OCI-LY1 (cell line): Measurements from ENCODE around the gene C2CD3.
"Not testable (repeated sequence)": the region's sequence is repeated elsewhere in the genome, so short reads cannot be mapped to it uniquely, and the experiment has no call there.

Source experiments
- H2AFZ ChIP-seq: fragments of 200-600 bp; sonication (generic), shearing (Covaris generic); 2 replicates; pipeline ENCODE4 v1.6.0; 2014; ENCODE audit warnings: antibody characterized with exemption, mild to moderate bottlenecking, low read length
- H3F3A ChIP-seq: fragments of 200-600 bp; sonication (generic), shearing (Covaris generic); 2 replicates; pipeline ENCODE4 v1.6.0; 2014; ENCODE audit warnings: mild to moderate bottlenecking, antibody characterized with exemption, low read length, moderate library complexity; ENCODE audit not compliant: insufficient read depth
- H3K27ac ChIP-seq: fragments of 200-600 bp; sonication (generic); 2 replicates; pipeline ENCODE4 v1.5.1; 2014; ENCODE audit warnings: low read length, mixed run types, mild to moderate bottlenecking, low read depth; ENCODE audit not compliant: poor library complexity, severe bottlenecking
- H3K27me3 ChIP-seq: fragments of 200-600 bp; sonication (generic); 2 replicates; pipeline ENCODE4 v1.6.0; 2014; ENCODE audit warnings: antibody characterized with exemption, mild to moderate bottlenecking, low read length, moderate library complexity; ENCODE audit not compliant: insufficient read depth
- H3K36me3 ChIP-seq: fragments of 200-600 bp; sonication (generic); 2 replicates; pipeline ENCODE4 v1.6.1; 2014; ENCODE audit warnings: mild to moderate bottlenecking, antibody characterized with exemption, low read length, moderate library complexity, mixed read lengths; ENCODE audit not compliant: insufficient read depth
- H3K4me1 ChIP-seq: fragments of 200-600 bp; sonication (generic); 2 replicates; pipeline ENCODE4 v1.5.1; 2014; ENCODE audit warnings: mild to moderate bottlenecking, low read length, moderate library complexity; ENCODE audit not compliant: insufficient read depth, severe bottlenecking
- H3K4me2 ChIP-seq: fragments of 200-600 bp; sonication (generic), shearing (Covaris generic); 2 replicates; pipeline ENCODE4 v1.6.1; 2014; ENCODE audit warnings: low read length
- H3K4me3 ChIP-seq: fragments of 200-600 bp; sonication (generic); 2 replicates; pipeline ENCODE4 v1.5.1; 2014; ENCODE audit warnings: low read length, low read depth, mild to moderate bottlenecking, mixed read lengths; ENCODE audit not compliant: poor library complexity, severe bottlenecking
- H3K79me2 ChIP-seq: fragments of 200-600 bp; shearing (Covaris generic); 2 replicates; pipeline ENCODE4 v1.6.1; 2016; ENCODE audit warnings: mixed run types, low read length, mixed read lengths; ENCODE audit not compliant: insufficient read depth
- H3K9ac ChIP-seq: fragments of 200-600 bp; sonication (generic), shearing (Covaris generic); 2 replicates; pipeline ENCODE4 v1.6.1; 2014; ENCODE audit warnings: mild to moderate bottlenecking, low read length, mixed read lengths
- H3K9me2 ChIP-seq: fragments of 200-600 bp; sonication (generic), shearing (Covaris generic); 2 replicates; pipeline ENCODE4 v1.6.1; 2014; ENCODE audit warnings: low read depth, mild to moderate bottlenecking, low read length, mixed read lengths
- H3K9me3 ChIP-seq: fragments of 200-600 bp; shearing (Covaris generic); 2 replicates; pipeline ENCODE4 v1.6.1; 2014; ENCODE audit warnings: low read length, mixed read lengths
- H4K20me1 ChIP-seq: fragments of 200-600 bp; sonication (generic), shearing (Covaris generic); 2 replicates; pipeline ENCODE4 v1.6.0; 2016; ENCODE audit warnings: mild to moderate bottlenecking, low read length; ENCODE audit not compliant: insufficient read depth
- EZH2 ChIP-seq: fragments of 200-600 bp; sonication (generic), shearing (Covaris generic); IDR thresholded peaks from 2 replicates; pipeline ENCODE4 v1.8.0; 2017; ENCODE audit warnings: borderline replicate concordance, mixed run types, mild to moderate bottlenecking, antibody characterized with exemption, low read length, moderate library complexity, mixed read lengths
- TF ChIP-seq, protein P1 (sequence below): fragments of 200-600 bp; sonication (generic), shearing (Covaris generic); IDR thresholded peaks from 2 replicates; pipeline ENCODE4 v1.5.1; 2017; ENCODE audit warnings: mild to moderate bottlenecking, antibody characterized with exemption, low read length, moderate library complexity, mixed read lengths

Gene C2CD3

DNA sequence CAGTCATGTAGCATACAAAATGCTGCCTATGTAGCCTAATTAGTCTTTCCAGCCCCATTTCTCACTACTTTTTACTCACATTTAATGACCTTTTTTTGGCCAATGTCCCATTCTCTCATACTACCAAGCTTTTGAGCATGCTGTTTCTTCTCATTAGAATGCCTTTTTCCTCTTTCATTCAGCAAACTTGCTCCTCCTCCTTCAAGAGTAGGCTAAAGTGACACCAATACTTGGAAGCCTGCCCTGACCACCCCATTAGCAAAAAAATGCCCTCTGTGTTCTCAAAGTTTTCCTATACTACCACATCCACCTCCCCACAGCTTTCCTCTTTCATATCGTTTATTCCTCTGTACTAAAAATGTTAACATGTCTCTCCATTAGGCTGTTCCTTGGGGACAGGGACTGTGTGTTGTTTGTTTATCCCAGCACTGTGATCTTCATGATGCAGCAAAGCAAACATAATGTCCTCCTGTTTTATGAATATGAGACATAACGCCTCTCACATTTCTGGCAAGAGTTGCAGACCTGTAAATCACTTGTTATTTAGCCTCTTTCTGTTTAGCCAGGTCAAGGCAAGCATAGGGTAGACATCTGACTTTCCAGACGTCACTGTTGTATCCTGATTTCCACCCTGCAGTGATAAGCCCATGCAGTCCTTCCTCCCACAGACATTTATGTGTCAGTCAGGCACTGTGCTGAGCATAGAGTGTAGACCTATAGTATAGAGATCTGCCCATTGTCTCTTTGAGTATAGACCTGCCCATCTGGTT is 99.9 kb downstream of the C2CD3 start:
- H3K36me3 ChIP-seq = peaks cover 41% of the 10 kb centered on the region
- H3K27ac ChIP-seq = no peak overlapping the region
- H3K4me1 ChIP-seq = no peaks in the 10 kb centered on the region
- no peaks in the 10 kb centered on the region for H3K9me3 ChIP-seq
- TF ChIP-seq, protein P1, sequence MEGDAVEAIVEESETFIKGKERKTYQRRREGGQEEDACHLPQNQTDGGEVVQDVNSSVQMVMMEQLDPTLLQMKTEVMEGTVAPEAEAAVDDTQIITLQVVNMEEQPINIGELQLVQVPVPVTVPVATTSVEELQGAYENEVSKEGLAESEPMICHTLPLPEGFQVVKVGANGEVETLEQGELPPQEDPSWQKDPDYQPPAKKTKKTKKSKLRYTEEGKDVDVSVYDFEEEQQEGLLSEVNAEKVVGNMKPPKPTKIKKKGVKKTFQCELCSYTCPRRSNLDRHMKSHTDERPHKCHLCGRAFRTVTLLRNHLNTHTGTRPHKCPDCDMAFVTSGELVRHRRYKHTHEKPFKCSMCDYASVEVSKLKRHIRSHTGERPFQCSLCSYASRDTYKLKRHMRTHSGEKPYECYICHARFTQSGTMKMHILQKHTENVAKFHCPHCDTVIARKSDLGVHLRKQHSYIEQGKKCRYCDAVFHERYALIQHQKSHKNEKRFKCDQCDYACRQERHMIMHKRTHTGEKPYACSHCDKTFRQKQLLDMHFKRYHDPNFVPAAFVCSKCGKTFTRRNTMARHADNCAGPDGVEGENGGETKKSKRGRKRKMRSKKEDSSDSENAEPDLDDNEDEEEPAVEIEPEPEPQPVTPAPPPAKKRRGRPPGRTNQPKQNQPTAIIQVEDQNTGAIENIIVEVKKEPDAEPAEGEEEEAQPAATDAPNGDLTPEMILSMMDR = no peak
- TF ChIP-seq EZH2 = no peak
- H2AFZ ChIP-seq = no peak overlapping the region
- H4K20me1 ChIP-seq = no peaks in the 10 kb centered on the region
- H3K9ac ChIP-seq = no peak overlapping the region
- H3K9me2 ChIP-seq = no peaks in the 10 kb centered on the region
- H3K27me3 ChIP-seq = no peaks in the 10 kb centered on the region
- no peak overlapping the region for H3K4me2 ChIP-seq
- no peak overlapping the region for H3K4me3 ChIP-seq
- no peaks in the 10 kb centered on the region for H3F3A ChIP-seq
- no peaks in the 10 kb centered on the region for H3K79me2 ChIP-seq

DNA sequence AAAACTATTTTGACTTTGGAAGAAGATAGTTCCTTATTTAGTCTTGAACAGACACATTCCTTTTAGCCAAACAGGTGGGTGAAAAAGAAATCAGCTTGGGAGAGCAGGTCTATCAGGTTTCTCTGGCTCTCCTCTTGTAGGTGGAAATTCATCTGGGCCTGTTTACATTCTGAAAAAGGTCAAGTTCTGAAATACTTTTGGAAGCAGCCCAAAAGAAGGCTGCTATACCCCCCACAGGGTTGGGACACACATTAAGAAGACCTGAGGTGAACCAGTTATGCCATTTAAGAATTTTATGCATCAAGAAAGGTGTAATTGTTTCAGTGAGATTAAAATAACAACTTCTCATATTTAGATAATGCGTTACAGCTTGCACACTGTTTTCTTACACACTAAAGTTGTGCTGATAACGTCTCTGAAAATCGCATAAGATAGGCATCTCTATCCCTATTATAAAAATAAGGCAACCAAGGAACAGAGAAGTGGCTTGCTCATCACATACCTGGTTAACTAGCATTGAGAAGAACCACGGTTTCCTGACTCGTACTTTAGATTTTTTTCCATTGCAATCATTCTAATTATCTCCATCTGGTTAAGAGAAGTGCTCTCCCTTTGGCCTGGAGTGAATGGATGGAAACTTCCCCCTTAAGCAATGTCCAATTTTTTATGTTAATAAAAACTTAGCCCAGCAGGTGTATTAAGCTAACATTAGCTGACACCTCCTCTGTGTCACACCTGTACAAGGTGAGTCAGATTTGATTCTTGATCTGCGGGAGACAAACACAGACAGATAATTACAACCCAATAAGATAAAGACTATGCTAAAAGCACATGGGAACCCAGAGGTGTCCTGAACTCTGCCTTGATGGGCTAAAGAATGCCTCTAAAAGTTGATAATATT is 101.4 kb downstream of the C2CD3 start:
- H3K36me3 ChIP-seq = peaks cover 38% of the 10 kb centered on the region
- no peak overlapping the region for H2AFZ ChIP-seq
- no peak overlapping the region for H3K4me3 ChIP-seq
- TF ChIP-seq, protein P1 = no peak
- no peak for TF ChIP-seq EZH2
- no peaks in the 10 kb centered on the region for H4K20me1 ChIP-seq
- no peaks in the 10 kb centered on the region for H3K4me1 ChIP-seq
- no peak overlapping the region for H3K4me2 ChIP-seq
- no peaks in the 10 kb centered on the region for H3K9me3 ChIP-seq
- H3K27ac ChIP-seq = no peak overlapping the region
- H3K27me3 ChIP-seq = no peaks in the 10 kb centered on the region
- no peaks in the 10 kb centered on the region for H3F3A ChIP-seq
- H3K9me2 ChIP-seq = no peaks in the 10 kb centered on the region
- H3K79me2 ChIP-seq = no peaks in the 10 kb centered on the region
- no peak overlapping the region for H3K9ac ChIP-seq

DNA sequence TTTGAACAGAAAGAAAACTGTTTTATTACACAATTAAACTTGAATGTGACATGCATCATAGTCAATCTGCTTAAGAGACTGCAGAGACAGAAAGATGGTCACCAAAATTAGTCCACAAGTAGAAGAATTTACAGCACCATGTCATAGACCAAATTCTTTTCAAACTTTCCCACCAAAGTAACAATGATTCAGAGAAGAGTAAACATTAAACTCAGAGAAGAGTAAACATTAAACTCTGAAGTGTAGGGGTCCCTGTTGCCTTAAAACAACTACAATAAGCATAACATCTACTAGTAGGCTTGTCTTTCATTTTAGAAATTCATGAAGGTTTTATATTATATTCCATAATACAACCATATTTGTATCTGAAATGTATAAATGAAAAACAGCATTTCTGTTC is 104.1 kb downstream of the C2CD3 start:
- H3K79me2 ChIP-seq, H4K20me1 ChIP-seq, H3K9me3 ChIP-seq, H3F3A ChIP-seq, H3K4me3 ChIP-seq, H3K9me2 ChIP-seq, H3K4me1 ChIP-seq, H3K9ac ChIP-seq, H2AFZ ChIP-seq, H3K27me3 ChIP-seq, H3K4me2 ChIP-seq, H3K27ac ChIP-seq: not testable (repeated sequence)
- peaks cover 13% of the 10 kb centered on the region for H3K36me3 ChIP-seq

DNA sequence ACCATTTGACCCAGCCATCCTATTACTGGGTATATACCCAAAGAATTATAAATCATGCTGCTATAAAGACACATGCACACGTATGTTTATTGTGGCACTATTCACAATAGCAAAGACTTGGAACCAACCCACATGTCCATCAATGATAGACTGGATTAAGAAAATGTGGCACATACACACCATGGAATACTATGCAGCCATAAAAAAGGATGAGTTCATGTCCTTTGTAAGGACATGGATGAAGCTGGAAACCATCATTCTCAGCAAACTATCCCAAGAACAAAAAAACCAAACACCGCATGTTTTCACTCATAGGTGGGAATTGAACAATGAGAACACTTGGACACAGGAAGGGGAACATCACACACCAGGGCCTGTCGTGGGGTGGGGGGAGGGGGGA is 105.3 kb downstream of the C2CD3 start:
- not testable (repeated sequence) for H3K27me3 ChIP-seq, H3K4me1 ChIP-seq, H3K9me2 ChIP-seq, H3K4me3 ChIP-seq, H3K9me3 ChIP-seq, H3F3A ChIP-seq, H3K4me2 ChIP-seq, H3K36me3 ChIP-seq, H4K20me1 ChIP-seq, H3K27ac ChIP-seq, H2AFZ ChIP-seq, H3K79me2 ChIP-seq, H3K9ac ChIP-seq

DNA sequence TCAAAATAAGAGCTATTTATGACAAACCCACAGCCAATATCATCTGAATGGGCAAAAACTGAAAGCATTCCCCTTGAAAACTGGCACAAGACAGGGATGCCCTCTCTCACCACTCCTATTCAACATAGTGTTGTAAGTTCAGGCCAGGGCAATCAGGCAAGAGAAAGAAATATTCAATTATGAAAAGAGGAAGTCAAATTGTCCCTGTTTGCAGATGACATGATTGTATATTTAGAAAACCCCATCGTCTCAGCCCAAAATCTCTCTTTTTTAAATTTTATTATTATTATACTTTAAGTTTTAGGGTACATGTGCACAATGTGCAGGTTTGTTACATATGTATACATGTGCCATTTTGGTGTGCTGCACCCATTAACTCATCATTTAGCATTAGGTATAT is 107.2 kb downstream of the C2CD3 start:
- H3K79me2 ChIP-seq, H3K27me3 ChIP-seq, H3K4me3 ChIP-seq, H2AFZ ChIP-seq, H3K4me1 ChIP-seq, H3K9me2 ChIP-seq, H3K9me3 ChIP-seq, H4K20me1 ChIP-seq, H3K4me2 ChIP-seq, H3K9ac ChIP-seq, H3K36me3 ChIP-seq, H3K27ac ChIP-seq, H3F3A ChIP-seq: not testable (repeated sequence)

DNA sequence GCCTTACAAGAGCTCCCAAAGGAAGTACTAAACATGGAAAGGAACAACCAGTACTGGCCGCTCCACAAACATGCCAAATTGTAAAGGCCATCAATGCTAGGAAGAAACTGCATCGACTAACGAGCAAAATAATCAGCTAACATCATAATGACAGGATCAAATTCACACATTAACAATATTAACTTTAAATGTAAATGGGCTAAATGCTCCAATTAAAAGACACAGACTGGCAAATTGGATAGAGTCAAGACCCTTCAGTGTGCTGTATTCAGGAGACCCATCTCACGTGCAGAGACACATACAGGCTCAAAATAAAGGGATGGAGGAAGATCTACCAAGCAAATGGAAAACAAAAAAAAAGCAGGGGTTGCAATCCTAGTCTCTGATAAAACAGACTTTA is 109.2 kb downstream of the C2CD3 start:
- not testable (repeated sequence) for H3K9me3 ChIP-seq, H3K79me2 ChIP-seq, H3K4me2 ChIP-seq, H3K27ac ChIP-seq, H3K4me1 ChIP-seq, H4K20me1 ChIP-seq, H3F3A ChIP-seq, H3K9me2 ChIP-seq, H3K9ac ChIP-seq, H2AFZ ChIP-seq, H3K4me3 ChIP-seq, H3K27me3 ChIP-seq
- H3K36me3 ChIP-seq = peaks cover 10% of the 10 kb centered on the region; the same call in 1 of the 2 replicates
